GM18511 (cell line): ENCODE measurements around the gene POM121C.
"Not testable (repeated sequence)": the region's sequence is repeated elsewhere in the genome, so short reads cannot be mapped to it uniquely, and the experiment has no call there.

Experiments used
- ATAC-seq: cut with Tn5 transposase; IDR thresholded peaks from one replicate; pipeline ENCODE4 v1.9.1; 2021; ENCODE audit warnings: mild to moderate bottlenecking, moderate library complexity; ENCODE audit not compliant: unreplicated experiment

The POM121C gene

GRCh38 chr7:75439000-75439399 is 47.1 kb downstream of the POM121C start:
- ATAC-seq = not testable (repeated sequence)

- not testable (repeated sequence) for ATAC-seq
These were observed 62.6 kb downstream of the POM121C start for GRCh38 chr7:75423481-75423880.

GRCh38 chr7:75421798-75422710 is 64.0 kb downstream of the POM121C start:
- not testable (repeated sequence) for ATAC-seq

- ATAC-seq = not testable (repeated sequence)
These were observed 65.9 kb downstream of the POM121C start for GRCh38 chr7:75420152-75420551.

GRCh38 chr7:75419693-75420092 is 66.4 kb downstream of the POM121C start:
- not testable (repeated sequence) for ATAC-seq

GRCh38 chr7:75419210-75419609 is 66.9 kb downstream of the POM121C start:
- not testable (repeated sequence) for ATAC-seq

GRCh38 chr7:75418292-75418858 is 67.7 kb downstream of the POM121C start:
- not testable (repeated sequence) for ATAC-seq

- ATAC-seq = not testable (repeated sequence)
These were observed 69.3 kb downstream of the POM121C start for GRCh38 chr7:75416787-75417186.

- not testable (repeated sequence) for ATAC-seq
These were observed 70.2 kb downstream of the POM121C start for GRCh38 chr7:75415829-75416373.

- not testable (repeated sequence) for ATAC-seq
These were observed 70.7 kb downstream of the POM121C start for GRCh38 chr7:75415428-75415817.

- not testable (repeated sequence) for ATAC-seq
These were observed 71.2 kb downstream of the POM121C start for GRCh38 chr7:75414708-75415427.

GRCh38 chr7:75414204-75414603 is 71.9 kb downstream of the POM121C start:
- not testable (repeated sequence) for ATAC-seq

- ATAC-seq = peak; percentile 19
These were observed 75.3 kb downstream of the POM121C start for GRCh38 chr7:75410823-75411173.

GRCh38 chr7:75409880-75410822 is 75.9 kb downstream of the POM121C start:
- ATAC-seq = peak; percentile 93

GRCh38 chr7:75404663-75405062 is 81.4 kb downstream of the POM121C start:
- ATAC-seq = not testable (repeated sequence)

GRCh38 chr7:75403455-75404443 is 82.3 kb downstream of the POM121C start:
- ATAC-seq = not testable (repeated sequence)

GRCh38 chr7:75400575-75400974 is 85.5 kb downstream of the POM121C start:
- not testable (repeated sequence) for ATAC-seq

GRCh38 chr7:75398771-75399700 is 87.1 kb downstream of the POM121C start:
- peak; percentile 69 for ATAC-seq
